ENCODE results near the gene SCN3B.

SCN3B gene

GRCh38 chr11:123579482-123579812 is 75.0 kb downstream of the SCN3B start:
- in situ Hi-C loops (cut with HindIII; ENCODE audit: low sequenced_read_pairs), result no loop called here
- TF ChIP-seq CTCF (IDR thresholded peaks at IDR 0.05; ENCODE audit: low read depth, low read length, missing control alignments), result no peak
- H3K4me3 ChIP-seq (ENCODE audit: low read depth, low read length), result no peak overlapping the region
- no peak for DNase-seq (ENCODE audit: low read depth)
